GM18511 (cell line): ENCODE measurements around the gene IDI2.
A peak's percentile ranks its signal among the peaks of the same experiment; 100 is the strongest.
"Not testable (repeated sequence)": the region's sequence is repeated elsewhere in the genome, so short reads cannot be mapped to it uniquely, and the experiment has no call there.

Experiments
- ATAC-seq: cut with Tn5 transposase; IDR thresholded peaks from one replicate; pipeline ENCODE4 v1.9.1; 2021; ENCODE audit warnings: mild to moderate bottlenecking, moderate library complexity; ENCODE audit not compliant: unreplicated experiment

The IDI2 gene

DNA sequence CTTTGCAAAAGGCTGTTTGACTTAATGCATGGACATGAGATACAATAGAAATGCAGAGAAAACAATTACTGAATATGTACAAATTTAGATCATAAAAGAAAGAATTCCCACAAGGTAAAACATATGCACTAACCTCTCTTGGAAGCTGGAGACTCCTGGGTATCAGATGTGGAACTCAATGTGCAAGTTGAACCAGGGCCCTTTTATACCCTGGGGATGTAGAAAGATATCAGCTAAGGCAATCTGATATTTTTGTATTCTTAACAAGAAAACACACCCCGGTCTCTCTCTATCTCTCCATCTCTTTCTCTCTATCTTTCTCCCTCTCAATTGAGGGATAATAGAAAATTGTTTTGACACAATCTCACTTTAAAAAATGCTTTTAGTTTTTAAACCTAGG is at the start of gene IDI2:
Gene IDI2, minus strand, starts transcription at position 177 of the 400 bp plus-strand sequence. CDS start 1,136 bp downstream, outside the sequence.
- ATAC-seq = no peak

DNA sequence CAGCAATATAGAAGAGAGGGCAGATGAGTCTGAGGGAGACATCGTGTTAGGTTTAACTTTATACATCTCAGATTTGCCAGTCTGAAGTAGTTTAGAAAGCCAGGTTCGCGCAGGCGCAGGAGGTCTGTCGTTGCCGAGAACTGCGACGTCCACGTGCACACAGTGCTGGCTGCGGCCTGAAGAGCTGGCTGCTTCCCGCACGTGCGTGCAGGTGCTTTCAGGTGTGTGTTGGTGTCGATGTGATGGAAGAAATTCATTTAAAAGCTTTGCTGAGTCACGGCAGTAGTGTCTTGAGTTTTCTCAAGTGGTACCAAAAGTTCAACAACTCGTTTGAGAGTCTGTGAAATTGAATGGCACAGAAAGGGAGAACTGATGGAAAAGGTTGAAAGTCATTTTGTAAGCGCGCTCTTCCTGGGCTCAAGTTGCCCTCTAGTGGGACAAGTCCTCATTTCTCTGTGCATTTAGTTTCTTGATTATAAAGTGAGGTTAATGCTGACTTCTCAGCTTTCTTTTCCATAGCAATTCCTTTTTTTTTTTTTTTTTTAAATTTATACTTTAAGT is 49.2 kb upstream of the IDI2 start:
- ATAC-seq = no peak

DNA sequence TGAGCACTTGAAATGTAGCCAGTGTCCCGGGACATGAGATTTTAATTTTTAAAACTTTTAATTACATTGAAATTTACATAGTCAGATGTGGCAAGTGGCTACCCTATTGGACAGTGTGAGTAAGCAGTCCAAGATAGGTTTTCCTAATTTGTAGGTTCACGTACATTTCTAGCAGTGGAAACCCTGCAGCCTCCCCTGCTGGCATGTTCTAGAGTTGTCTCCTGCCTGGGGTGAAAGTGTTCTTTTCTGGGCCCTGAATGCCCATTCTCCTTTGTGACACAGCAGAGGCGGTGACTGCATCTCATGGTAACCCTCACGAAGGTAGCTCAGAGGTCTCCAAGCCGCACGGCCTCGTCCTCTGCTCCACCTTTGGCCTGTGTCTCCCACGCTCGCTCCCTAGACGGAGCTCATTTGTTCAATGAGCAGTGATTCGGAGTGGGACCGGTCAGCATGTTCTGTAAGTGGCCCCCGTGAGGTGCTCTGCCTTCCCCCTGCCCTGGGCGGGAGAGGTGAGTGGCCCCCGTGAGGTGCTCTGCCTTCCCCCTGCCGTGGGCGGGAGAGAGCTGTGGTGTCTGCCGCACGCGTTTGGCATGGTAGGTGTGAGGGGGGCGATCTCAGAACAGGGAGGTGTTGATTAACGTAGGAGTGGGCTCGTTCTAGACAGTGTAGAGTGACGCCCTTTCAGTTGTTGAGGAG is 48.5 kb upstream of the IDI2 start:
- no peak for ATAC-seq

DNA sequence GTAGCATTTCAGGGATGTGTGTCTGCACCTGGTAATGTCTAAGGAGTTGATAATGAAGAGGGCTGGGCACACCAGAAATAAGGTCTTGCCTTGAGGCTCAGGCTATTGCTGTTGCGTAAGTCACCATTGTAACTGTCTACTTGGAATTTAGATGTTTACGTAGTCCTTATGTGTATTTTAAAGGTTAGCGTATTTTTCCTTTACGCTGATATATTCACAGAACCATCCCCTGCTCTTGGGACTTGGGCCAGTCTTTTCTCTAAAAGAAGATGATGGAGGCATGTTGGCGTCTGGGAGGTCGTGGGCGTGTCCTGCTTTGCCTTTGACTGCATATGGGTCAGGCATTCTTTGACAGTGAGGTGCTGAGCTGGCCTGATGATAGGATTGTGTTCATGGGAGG is 45.3 kb upstream of the IDI2 start:
- ATAC-seq = no peak

DNA sequence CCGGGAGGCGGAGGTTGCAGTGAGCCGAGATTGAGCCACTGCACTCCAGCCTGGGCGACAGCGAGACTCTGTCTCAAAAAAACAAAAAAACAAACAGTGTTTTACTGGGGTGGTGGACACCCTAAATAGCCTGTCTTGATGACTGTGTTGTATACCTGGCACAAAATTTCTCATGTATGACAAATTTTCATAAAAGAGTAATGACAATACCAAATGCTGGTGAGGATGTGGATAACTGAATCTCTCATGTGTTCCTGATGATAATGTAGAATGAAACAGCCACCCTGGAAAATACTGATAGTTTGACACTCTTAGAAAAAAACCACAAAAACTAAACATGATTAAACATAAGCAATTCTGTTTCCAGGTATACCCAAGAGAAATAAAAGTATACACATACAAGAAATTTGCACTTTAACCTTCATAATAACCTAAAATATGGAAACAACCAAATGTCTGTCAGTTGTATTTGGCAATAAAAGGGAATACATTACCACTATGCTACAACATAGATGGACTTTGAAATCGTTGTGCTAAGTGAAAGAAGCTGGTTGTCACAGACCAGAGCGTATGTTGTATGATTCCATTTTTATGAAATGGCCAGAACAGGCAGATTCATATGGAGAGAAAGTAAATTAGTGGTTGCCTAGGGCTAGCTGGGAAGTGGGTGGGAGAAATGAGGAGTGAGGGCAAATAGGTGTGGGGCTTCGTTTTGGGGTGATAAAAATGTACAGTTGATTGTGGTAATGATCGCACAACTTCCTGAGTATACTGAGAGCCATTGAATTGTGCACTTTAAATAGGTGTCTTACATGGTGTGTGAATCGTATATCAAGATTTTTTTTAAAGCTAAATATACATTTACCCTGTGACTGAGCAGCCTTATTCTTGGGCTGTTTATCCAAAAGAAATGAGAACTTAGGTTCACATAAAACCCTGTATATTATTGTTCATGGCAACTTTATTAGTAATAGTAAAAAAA is 43.0 kb upstream of the IDI2 start:
- no peak for ATAC-seq

DNA sequence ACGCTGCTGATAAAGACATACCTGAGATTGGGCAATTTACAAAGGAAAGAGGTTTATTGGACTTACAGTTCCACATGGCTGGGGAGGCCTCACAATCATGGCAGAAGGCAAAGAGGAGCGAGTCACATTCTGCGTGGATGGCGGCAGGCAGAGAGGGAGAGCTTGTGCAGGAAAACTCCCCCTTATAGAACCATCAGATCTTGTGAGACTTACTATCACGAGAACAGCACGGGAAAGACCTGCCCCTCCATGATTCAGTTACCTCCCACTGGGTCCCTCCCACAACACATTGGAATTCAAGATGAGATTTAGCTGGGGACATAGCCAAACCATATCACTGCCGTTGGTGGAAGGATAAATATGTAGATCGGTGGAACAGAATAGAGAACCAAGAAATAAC is 41.1 kb upstream of the IDI2 start:
- not testable (repeated sequence) for ATAC-seq

DNA sequence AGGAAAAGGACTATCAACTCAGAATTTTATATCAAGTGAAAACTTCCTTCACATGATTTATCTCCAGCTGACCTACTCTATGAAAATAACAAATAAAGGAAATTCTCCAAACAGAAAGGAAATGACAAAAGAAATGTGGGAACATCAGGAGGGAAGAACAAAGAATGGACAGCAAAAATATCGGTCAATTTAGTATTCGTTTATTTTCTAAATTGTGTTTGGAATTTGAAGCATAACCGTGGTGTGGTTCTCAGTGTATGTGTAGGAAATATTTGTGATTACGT is 39.2 kb upstream of the IDI2 start:
- no peak for ATAC-seq

DNA sequence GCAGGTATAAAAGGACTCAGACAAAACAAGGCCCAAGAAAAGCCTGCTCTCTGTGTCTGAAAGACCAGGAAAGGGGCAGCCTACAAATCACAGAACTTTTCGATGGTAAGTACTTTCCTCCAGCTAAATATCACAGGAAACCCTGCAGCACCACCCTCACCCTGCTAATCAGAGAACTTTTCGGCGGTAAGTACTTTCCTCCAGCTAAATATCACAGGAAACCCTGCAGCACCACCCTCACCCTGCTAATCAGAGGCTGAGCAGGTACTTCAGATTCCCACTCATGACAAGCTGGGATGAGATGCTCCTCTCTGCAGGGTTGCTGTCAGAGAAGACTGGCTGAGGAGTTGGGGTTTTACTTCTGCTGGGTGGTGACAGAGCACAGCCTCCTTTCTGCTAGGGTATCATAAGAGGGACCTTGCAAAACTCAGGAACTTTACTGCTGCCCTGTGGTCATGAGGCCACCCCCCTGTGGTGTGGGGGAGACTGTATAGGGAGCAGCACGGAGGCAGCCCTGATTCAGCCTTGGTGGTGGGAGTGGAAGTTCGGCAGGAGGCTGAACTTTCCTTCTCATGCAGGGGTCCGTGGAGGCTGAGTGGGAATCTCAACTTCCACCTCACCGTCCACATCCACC is 37.7 kb upstream of the IDI2 start:
- no peak for ATAC-seq

DNA sequence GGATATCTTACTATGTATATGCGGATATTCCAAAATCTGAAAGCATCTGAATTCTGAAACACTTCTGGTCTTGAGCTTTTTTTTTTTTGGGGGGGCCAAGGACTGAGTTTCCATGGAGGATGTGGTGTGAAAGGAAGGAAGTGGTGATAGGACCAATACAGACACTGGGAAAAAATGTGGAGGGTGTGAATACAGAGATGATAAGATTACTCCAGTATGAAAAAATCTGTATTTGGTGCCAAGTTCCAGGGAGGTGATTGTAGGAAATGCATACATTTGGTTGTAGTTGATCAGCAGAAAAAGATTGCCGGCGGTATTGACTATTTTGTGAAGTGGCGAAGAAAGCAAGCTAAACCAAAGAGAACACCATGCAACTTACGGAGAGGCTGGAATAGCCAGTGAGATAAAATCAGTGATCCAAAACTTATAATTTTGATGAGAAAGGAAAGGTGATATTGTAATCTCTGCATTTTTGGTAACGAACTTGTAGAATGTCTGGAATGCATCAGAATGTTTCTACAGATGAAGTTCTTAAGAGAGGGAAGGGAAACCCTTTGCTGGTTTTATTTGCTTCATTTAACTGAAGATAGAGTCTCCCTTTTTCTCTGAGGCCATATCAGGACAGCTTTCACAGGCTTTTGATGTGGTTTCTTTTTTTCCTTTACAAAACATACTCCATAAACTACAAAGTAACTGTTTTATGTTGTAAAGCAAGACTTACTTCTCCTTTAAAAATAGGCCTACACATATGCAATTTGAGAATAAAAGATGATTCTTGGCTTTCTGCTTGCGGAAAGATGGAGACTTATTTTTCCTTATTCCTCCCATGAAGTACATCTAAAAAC is 36.5 kb upstream of the IDI2 start:
- ATAC-seq = no peak

DNA sequence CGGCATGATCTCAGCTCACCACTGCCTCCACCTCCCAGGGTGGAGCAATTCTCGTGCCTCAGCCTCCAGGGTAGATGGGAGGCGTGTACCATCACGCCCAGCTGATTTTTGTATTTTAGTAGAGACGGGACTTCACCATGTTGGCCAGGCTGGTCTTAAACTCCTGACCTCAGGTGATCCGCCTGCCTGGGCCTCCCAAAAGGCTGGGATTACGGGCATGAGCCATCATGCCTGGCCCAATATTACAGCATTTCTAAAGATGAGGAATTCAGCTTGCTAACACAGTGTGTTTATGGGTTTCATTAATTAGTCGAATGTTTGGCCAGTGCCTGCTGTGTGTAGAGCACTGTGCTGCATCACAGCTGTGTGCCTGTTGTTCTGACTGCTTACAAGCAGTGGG is 34.2 kb upstream of the IDI2 start:
- ATAC-seq = no peak

DNA sequence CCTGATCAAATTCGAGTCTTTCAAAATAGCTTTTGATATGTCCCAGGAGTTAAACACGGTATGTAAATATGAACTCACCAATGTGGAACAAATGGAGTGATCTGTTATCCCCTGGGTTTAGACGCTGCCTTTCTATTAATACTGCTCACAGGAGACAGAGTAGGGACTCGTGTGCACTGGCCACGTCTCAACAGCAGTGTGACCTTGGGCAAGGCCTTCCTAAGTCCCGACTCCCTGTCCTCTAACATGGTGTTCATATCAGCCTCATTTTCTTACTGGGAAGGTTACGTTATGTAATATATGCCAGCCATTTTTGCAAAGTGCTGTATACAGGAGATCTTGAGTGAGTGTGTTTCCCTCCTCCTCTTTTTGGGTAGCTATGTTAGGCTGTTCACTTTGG is 32.4 kb upstream of the IDI2 start:
- ATAC-seq = no peak

DNA sequence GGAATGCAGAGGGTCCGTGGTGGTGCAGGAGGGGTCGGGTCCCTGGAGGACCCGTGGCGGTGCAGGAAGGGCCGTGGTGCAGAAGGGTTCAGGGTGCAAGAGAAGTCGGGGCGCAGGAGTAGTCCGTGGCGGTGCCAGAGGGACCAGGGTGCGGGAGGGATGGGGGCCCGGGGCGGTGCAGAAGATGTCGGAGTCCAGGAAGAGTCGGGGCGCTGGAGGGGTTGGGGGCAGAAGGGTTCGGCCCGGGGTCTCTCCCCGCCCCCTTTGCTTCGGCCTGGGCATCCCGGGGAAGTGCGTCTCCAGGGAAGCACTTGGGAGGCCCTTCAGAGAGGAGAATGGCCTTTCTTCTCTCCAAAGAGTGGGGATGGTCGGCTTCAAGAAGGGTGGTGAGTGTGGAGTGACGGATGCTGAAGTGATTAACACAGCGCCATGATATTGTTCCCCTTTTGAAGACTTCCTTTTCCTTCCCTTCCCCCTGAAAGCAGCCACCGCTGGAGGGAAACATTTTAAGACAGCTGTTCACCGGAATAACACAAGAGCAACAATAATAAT is 31.5 kb upstream of the IDI2 start:
- ATAC-seq = peak; percentile 29

DNA sequence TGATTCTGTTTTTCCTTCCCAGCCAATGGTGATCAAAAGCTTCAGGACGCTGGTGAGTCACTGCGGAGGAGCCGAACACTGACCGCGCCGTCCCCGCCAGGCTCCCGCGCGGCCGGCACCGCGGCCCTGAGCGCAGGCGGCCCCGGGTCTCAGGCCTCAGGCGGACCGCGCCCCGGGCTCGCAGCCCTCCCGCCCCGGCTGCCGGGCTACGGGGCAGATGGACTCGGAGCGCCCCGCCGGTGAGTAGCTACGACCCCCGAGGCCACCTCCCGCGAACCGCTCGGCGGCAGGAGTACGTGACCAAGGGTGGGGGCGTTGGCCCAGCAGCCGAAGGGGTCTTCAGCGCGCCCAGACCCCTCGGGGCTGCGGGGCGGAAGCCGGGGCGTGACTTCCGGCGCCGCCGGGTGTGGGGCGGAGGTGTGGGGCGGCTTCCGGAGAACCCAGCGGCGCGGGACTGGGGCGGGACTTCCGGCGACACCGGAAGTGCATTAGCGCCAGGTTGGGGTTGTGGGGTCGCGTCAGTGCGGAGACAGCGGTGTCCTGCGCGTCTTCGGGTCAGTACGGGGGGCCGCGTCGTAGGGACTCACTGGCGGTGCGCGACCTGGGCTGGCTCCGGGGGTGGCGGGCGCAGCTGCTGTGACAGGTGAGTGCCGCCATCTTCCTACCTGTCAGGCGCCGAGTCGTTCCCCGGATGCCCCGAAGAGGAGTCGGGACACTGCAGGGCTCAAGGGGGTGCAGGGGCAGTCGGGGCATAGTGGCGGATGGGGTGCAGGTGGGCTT is 30.9 kb upstream of the IDI2 start, which contains the start of gene WDR37:
Gene WDR37, plus strand, starts transcription at position 60 of the 780 bp plus-strand sequence. CDS start 15,771 bp downstream, outside the sequence.
- peak; percentile 95 for ATAC-seq

DNA sequence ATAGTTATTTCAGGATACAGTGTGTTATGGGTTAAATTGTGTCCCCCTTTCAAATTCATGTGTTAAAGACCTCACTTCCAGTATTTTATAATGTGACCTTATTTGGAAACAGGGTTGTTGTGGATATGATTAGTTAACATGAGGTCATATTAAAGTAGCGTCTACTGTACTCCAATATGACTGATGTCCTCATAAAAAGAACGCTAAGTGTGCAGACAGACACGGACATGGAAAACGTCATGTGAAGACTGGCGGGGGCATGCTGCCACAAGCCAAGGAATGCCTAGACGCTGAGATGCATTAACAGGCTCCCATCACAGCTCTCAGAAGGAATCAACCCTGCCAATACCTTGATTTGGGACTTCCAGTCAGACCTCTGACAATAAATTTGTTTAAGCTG is 29.0 kb upstream of the IDI2 start:
- ATAC-seq = no peak

DNA sequence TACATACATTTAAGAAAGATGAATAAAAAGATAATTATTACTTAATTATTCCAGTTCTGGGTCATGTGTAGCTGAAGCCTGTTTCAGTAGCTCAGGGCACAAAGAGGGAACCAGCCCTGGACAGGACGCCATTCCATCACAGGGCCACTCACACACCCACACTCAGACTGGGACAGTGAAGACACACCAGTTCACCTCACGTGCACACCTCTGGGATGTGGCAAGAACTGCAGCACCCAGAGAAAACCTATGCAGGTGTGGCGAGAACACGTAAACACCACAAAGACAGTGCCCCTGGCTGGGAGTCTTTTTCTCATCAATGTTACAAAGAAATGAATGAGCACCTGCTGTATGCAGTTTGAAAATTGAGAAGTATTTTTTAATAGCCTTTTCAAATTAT is 24.9 kb upstream of the IDI2 start:
- ATAC-seq = no peak

DNA sequence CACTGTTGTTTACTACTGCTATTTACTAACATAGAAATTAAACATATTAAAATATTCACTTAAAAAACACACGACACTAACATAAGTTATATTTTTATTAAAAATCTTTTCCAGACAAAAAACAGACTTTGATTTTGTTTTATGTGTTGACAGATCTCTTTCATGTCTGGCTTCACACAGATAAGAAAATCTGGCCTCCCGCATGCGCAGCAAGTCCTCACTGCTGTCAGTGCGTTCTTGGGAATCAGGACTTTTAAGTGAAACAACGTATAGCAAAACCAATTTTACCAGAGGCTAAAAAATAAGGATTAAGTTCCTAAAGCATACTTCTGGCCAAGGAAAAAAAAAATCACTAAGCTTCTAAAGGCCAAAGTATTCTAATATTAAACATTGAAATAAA is 24.5 kb upstream of the IDI2 start:
- ATAC-seq = no peak

DNA sequence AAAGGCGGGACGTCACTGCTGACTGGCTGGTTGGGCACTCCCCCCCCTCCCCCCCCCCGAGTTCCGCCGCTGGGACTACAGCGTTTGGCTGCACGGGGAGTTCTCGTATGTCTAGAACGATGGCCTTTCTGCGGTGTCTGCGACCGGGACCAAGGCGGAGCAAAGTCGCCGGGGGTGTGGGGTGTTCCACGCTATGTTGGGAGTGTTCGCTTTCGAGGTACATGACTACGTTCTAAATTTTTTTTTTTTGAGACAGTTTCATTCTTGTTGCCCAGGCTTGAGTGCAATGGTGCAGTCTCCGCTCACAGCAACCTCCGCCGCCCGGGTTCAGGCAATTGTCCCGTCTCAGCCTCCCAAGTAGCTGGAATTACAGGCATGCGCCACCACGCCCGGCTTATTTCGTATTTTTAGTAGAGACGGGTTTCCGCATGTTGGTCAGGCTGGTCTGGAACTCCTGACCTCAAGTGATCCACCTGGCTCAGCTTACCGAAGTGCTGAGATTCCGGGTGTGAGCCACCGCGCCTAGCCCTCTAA is 23.8 kb upstream of the IDI2 start:
- no peak for ATAC-seq

DNA sequence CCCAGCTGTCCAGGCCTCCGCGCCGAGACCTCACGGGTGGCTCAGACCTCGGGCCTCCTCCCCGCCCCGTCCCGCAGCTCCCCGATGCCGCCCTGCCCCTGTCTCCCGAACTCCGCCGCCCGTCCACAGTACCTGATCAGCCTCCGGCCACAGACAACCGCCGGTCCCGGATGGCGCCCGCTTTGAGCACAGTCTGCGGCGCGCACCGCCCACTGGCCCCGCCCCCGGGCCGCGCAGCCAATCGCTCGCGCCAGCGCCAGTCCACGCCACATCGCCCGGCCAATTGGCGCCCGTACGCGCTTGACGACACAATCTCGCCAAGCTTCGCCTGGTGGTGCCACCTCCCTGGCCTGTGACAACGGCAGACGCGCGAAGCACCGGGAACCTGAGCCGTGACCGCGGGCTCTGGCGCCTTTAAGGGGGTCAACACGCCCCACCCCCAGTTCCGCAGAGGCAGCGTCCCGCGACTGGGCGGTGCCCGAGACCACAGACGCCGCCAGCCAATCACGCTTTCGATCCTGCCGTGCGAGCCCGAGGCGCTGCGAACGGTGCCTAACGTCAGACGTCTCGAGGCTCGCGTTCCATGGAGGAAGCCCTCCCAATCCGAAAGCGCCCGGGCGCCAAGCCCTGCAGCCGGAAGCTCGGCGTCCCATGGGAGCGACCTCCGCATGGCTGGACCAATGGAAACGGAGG is 23.2 kb upstream of the IDI2 start, which contains the start of gene IDI1:
Gene IDI1, minus strand, starts transcription at position 388 of the 693 bp plus-strand sequence. Its CDS starts 116 bp downstream, at position 272.
- ATAC-seq = peak; percentile 84
